Effector CD4-positive, alpha-beta T cell (primary cell): Measurements from ENCODE around the gene LRTM1. TPM values are rescaled to one million over a fixed set of nuclear protein-coding genes. Genes with fewer than 3 reads are reported as not detected.

ENCODE experiments used
- DNase-seq: peaks from one replicate; pipeline ENCODE4 v3.0.0-alpha.2; 2020
- total RNA-seq: gene quantifications from one replicate; lab custom pipeline; 2026; lab: John Stamatoyannopoulos, UW

Gene LRTM1
- total RNA-seq = not detected

GRCh38 chr3:54928046-54928770, at the start of gene LRTM1:
LRTM1 (minus strand) TSS chr3:54928059; CDS start chr3:54927911, 148 bp downstream.
- no peak for DNase-seq

GRCh38 chr3:54977439-54977838, 49.6 kb upstream of the LRTM1 start:
- no peak for DNase-seq

- no peak for DNase-seq
These were observed 43.0 kb upstream of the LRTM1 start for GRCh38 chr3:54970895-54971294.

GRCh38 chr3:54969652-54970051, 41.8 kb upstream of the LRTM1 start:
- no peak for DNase-seq

- no peak for DNase-seq
These were observed 40.8 kb upstream of the LRTM1 start for GRCh38 chr3:54968546-54969172.

GRCh38 chr3:54967731-54968161, 39.9 kb upstream of the LRTM1 start:
- no peak for DNase-seq

- DNase-seq = no peak
These were observed 39.1 kb upstream of the LRTM1 start for GRCh38 chr3:54966979-54967378.

- no peak for DNase-seq
These were observed 37.9 kb upstream of the LRTM1 start for GRCh38 chr3:54965746-54966145.

GRCh38 chr3:54964081-54964480, 36.2 kb upstream of the LRTM1 start:
- DNase-seq = no peak

GRCh38 chr3:54963641-54964040, 35.8 kb upstream of the LRTM1 start:
- no peak for DNase-seq

- DNase-seq = no peak
These were observed 34.3 kb upstream of the LRTM1 start for GRCh38 chr3:54962200-54962599.

GRCh38 chr3:54960701-54961100, 32.8 kb upstream of the LRTM1 start:
- DNase-seq = no peak

- DNase-seq = no peak
These were observed 32.2 kb upstream of the LRTM1 start for GRCh38 chr3:54960082-54960481.

- DNase-seq = no peak
These were observed 29.9 kb upstream of the LRTM1 start for GRCh38 chr3:54957711-54958110.

- DNase-seq = no peak
These were observed 28.1 kb upstream of the LRTM1 start for GRCh38 chr3:54955941-54956340.

GRCh38 chr3:54955496-54955895, 27.6 kb upstream of the LRTM1 start:
- no peak for DNase-seq

- no peak for DNase-seq
These were observed 26.7 kb upstream of the LRTM1 start for GRCh38 chr3:54954521-54954920.

- DNase-seq = no peak
These were observed 26.2 kb upstream of the LRTM1 start for GRCh38 chr3:54954022-54954421.

- no peak for DNase-seq
These were observed 23.5 kb upstream of the LRTM1 start for GRCh38 chr3:54951405-54951804.

- no peak for DNase-seq
These were observed 22.6 kb upstream of the LRTM1 start for GRCh38 chr3:54950391-54951003.

GRCh38 chr3:54949491-54950044, 21.7 kb upstream of the LRTM1 start:
- DNase-seq = no peak

- DNase-seq = no peak
These were observed 14.0 kb upstream of the LRTM1 start for GRCh38 chr3:54941690-54942362.

- DNase-seq = no peak
These were observed 13.1 kb upstream of the LRTM1 start for GRCh38 chr3:54940971-54941370.
